GM23338 (cell line): ENCODE data around the gene TBCD.

ENCODE experiments used
- POLR2AphosphoS5 ChIP-seq: IDR thresholded peaks from 2 replicates; pipeline ENCODE4 v1.6.1; 2016; ENCODE audit warnings: antibody characterized with exemption, low read depth
- ZNF114 ChIP-seq: fragments of 250-450 bp; sonication (Bioruptor Pico); IDR thresholded peaks from 2 replicates; pipeline ENCODE4 v1.5.0; 2020; ENCODE audit warnings: mild to moderate bottlenecking, moderate library complexity
- TF ChIP-seq, protein P1 (sequence below): fragments of 250-450 bp; sonication (Bioruptor Pico); IDR thresholded peaks from 2 replicates; pipeline ENCODE4 v1.5.0; 2020; ENCODE audit warnings: mild to moderate bottlenecking, moderate library complexity
- TF ChIP-seq, protein P2 (sequence below), 2 experiments: fragments of 200-600 bp in 1 of 2; sonication (generic) in 1 of 2; conservative IDR thresholded peaks; 2 replicates each; pipeline versions ENCODE4 v1.5.1 to v1.6.1; 2016 to 2017; ENCODE audit warnings: antibody characterized with exemption in 2 of 2, low read depth in 2 of 2, mild to moderate bottlenecking in 2 of 2, moderate library complexity in 1 of 2

DNA sequence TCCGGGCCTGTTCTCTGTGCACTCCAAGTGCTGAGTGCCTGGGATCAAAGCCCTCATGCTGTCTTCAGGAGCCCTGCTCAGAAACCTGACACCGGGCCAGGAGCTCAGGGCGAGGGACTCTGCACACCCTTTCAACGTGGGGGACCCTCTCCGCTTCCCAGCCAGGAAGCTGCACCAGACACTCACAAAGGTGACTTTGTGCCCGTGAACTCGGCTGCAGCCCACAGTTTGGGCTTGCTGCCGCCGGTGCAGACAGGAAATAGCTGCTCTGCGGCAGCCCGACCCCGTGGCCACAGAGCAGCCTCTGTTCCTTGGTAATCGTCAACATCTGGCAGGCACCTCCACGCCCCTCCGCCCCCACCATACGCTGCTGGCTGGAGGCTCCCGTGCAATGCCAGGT lies 234.1 kb downstream of the TBCD start:
- TF ChIP-seq, protein P1, sequence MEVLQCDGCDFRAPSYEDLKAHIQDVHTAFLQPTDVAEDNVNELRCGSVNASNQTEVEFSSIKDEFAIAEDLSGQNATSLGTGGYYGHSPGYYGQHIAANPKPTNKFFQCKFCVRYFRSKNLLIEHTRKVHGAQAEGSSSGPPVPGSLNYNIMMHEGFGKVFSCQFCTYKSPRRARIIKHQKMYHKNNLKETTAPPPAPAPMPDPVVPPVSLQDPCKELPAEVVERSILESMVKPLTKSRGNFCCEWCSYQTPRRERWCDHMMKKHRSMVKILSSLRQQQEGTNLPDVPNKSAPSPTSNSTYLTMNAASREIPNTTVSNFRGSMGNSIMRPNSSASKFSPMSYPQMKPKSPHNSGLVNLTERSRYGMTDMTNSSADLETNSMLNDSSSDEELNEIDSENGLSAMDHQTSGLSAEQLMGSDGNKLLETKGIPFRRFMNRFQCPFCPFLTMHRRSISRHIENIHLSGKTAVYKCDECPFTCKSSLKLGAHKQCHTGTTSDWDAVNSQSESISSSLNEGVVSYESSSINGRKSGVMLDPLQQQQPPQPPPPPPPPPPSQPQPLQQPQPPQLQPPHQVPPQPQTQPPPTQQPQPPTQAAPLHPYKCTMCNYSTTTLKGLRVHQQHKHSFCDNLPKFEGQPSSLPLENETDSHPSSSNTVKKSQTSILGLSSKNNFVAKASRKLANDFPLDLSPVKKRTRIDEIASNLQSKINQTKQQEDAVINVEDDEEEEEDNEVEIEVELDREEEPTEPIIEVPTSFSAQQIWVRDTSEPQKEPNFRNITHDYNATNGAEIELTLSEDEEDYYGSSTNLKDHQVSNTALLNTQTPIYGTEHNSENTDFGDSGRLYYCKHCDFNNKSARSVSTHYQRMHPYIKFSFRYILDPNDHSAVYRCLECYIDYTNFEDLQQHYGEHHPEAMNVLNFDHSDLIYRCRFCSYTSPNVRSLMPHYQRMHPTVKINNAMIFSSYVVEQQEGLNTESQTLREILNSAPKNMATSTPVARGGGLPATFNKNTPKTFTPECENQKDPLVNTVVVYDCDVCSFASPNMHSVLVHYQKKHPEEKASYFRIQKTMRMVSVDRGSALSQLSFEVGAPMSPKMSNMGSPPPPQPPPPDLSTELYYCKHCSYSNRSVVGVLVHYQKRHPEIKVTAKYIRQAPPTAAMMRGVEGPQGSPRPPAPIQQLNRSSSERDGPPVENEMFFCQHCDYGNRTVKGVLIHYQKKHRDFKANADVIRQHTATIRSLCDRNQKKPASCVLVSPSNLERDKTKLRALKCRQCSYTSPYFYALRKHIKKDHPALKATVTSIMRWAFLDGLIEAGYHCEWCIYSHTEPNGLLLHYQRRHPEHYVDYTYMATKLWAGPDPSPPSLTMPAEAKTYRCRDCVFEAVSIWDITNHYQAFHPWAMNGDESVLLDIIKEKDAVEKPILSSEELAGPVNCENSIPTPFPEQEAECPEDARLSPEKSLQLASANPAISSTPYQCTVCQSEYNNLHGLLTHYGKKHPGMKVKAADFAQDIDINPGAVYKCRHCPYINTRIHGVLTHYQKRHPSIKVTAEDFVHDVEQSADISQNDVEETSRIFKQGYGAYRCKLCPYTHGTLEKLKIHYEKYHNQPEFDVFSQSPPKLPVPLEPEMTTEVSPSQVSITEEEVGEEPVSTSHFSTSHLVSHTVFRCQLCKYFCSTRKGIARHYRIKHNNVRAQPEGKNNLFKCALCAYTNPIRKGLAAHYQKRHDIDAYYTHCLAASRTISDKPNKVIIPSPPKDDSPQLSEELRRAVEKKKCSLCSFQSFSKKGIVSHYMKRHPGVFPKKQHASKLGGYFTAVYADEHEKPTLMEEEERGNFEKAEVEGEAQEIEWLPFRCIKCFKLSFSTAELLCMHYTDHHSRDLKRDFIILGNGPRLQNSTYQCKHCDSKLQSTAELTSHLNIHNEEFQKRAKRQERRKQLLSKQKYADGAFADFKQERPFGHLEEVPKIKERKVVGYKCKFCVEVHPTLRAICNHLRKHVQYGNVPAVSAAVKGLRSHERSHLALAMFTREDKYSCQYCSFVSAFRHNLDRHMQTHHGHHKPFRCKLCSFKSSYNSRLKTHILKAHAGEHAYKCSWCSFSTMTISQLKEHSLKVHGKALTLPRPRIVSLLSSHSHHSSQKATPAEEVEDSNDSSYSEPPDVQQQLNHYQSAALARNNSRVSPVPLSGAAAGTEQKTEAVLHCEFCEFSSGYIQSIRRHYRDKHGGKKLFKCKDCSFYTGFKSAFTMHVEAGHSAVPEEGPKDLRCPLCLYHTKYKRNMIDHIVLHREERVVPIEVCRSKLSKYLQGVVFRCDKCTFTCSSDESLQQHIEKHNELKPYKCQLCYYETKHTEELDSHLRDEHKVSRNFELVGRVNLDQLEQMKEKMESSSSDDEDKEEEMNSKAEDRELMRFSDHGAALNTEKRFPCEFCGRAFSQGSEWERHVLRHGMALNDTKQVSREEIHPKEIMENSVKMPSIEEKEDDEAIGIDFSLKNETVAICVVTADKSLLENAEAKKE = no peak
- TF ChIP-seq ZNF114 (CRISPR knock-in tag) (no peak), POLR2AphosphoS5 (no peak)
- TF ChIP-seq, protein P2, sequence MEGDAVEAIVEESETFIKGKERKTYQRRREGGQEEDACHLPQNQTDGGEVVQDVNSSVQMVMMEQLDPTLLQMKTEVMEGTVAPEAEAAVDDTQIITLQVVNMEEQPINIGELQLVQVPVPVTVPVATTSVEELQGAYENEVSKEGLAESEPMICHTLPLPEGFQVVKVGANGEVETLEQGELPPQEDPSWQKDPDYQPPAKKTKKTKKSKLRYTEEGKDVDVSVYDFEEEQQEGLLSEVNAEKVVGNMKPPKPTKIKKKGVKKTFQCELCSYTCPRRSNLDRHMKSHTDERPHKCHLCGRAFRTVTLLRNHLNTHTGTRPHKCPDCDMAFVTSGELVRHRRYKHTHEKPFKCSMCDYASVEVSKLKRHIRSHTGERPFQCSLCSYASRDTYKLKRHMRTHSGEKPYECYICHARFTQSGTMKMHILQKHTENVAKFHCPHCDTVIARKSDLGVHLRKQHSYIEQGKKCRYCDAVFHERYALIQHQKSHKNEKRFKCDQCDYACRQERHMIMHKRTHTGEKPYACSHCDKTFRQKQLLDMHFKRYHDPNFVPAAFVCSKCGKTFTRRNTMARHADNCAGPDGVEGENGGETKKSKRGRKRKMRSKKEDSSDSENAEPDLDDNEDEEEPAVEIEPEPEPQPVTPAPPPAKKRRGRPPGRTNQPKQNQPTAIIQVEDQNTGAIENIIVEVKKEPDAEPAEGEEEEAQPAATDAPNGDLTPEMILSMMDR (conservative IDR thresholded peaks at IDR 0.05; ENCODE audit: low read depth in 2 of 2) = no peak
